Erythroblast (primary cell): Measurements from ENCODE around the gene BATF3.

Experiments
- DNase-seq, 2 experiments: peaks; one replicate each; lab custom pipeline; 2025; lab: John Stamatoyannopoulos, UW
- GATA1 ChIP-seq: IDR thresholded peaks from 2 replicates; pipeline ENCODE4 v1.6.1; 2011; ENCODE audit warnings: low read depth, mild to moderate bottlenecking, control low read depth, low read length, moderate library complexity
- POLR2A ChIP-seq: IDR thresholded peaks from 2 replicates; pipeline ENCODE4 v1.6.1; 2011; ENCODE audit warnings: mild to moderate bottlenecking, low read length

The BATF3 gene

GRCh38 chr1:212684521-212685090 lies 15.0 kb downstream of the BATF3 start:
- TF ChIP-seq POLR2A (no peak), GATA1 (no peak)
- DNase-seq, result no peak

- no peak for DNase-seq
- TF ChIP-seq POLR2A, result no peak
- no peak for TF ChIP-seq GATA1
Measured at GRCh38 chr1:212684076-212684475, 15.6 kb downstream of the BATF3 start.

GRCh38 chr1:212683357-212683722 lies 16.3 kb downstream of the BATF3 start:
- no peak for DNase-seq
- TF ChIP-seq GATA1, result no peak
- no peak for TF ChIP-seq POLR2A

- TF ChIP-seq GATA1 (no peak), POLR2A (no peak)
- DNase-seq, result no peak
Measured at GRCh38 chr1:212680680-212681389, 18.8 kb downstream of the BATF3 start.

- no peak for TF ChIP-seq GATA1
- no peak for TF ChIP-seq POLR2A
- no peak for DNase-seq
Measured at GRCh38 chr1:212678456-212679410, 20.9 kb downstream of the BATF3 start.

- DNase-seq, result no peak
- TF ChIP-seq POLR2A (no peak), GATA1 (no peak)
Measured at GRCh38 chr1:212677573-212677972, 22.1 kb downstream of the BATF3 start.

- DNase-seq, result no peak
- TF ChIP-seq GATA1 (no peak), POLR2A (no peak)
Measured at GRCh38 chr1:212677136-212677535, 22.5 kb downstream of the BATF3 start.

GRCh38 chr1:212675675-212676074 lies 24.0 kb downstream of the BATF3 start:
- no peak for TF ChIP-seq POLR2A
- TF ChIP-seq GATA1, result no peak
- no peak for DNase-seq

- DNase-seq, result no peak
- TF ChIP-seq GATA1 (no peak), POLR2A (no peak)
Measured at GRCh38 chr1:212674872-212675271, 24.8 kb downstream of the BATF3 start.

- TF ChIP-seq GATA1 (no peak), POLR2A (no peak)
- peak in 1 of 2 experiments; percentile 8 for DNase-seq
Measured at GRCh38 chr1:212671342-212672031, 28.2 kb downstream of the BATF3 start.

- no peak for TF ChIP-seq POLR2A
- no peak for TF ChIP-seq GATA1
- DNase-seq, result no peak
Measured at GRCh38 chr1:212670882-212671281, 28.8 kb downstream of the BATF3 start.

GRCh38 chr1:212670301-212670700 lies 29.3 kb downstream of the BATF3 start:
- TF ChIP-seq POLR2A (no peak), GATA1 (no peak)
- no peak for DNase-seq

GRCh38 chr1:212669600-212669999 lies 30.0 kb downstream of the BATF3 start:
- TF ChIP-seq GATA1 (no peak), POLR2A (no peak)
- no peak for DNase-seq

GRCh38 chr1:212669102-212669501 lies 30.5 kb downstream of the BATF3 start:
- no peak for TF ChIP-seq GATA1
- TF ChIP-seq POLR2A, result no peak
- peak; percentile 16 to 22 for DNase-seq
